Measurements from ENCODE around the gene SPTLC3. TPM values are rescaled to one million over a fixed set of nuclear protein-coding genes. Genes with fewer than 3 reads are reported as not detected.

SPTLC3 gene
- total and polyA plus RNA-seq, 2 of the 13 experiments (the other 11 are each of a cell fraction or from before 2014, with no cell fraction given): 20.5 to 95.6 TPM

GRCh38 chr20:12978613-12979495 lies 29.9 kb upstream of the SPTLC3 start (continued):
- TF ChIP-seq, protein P1, sequence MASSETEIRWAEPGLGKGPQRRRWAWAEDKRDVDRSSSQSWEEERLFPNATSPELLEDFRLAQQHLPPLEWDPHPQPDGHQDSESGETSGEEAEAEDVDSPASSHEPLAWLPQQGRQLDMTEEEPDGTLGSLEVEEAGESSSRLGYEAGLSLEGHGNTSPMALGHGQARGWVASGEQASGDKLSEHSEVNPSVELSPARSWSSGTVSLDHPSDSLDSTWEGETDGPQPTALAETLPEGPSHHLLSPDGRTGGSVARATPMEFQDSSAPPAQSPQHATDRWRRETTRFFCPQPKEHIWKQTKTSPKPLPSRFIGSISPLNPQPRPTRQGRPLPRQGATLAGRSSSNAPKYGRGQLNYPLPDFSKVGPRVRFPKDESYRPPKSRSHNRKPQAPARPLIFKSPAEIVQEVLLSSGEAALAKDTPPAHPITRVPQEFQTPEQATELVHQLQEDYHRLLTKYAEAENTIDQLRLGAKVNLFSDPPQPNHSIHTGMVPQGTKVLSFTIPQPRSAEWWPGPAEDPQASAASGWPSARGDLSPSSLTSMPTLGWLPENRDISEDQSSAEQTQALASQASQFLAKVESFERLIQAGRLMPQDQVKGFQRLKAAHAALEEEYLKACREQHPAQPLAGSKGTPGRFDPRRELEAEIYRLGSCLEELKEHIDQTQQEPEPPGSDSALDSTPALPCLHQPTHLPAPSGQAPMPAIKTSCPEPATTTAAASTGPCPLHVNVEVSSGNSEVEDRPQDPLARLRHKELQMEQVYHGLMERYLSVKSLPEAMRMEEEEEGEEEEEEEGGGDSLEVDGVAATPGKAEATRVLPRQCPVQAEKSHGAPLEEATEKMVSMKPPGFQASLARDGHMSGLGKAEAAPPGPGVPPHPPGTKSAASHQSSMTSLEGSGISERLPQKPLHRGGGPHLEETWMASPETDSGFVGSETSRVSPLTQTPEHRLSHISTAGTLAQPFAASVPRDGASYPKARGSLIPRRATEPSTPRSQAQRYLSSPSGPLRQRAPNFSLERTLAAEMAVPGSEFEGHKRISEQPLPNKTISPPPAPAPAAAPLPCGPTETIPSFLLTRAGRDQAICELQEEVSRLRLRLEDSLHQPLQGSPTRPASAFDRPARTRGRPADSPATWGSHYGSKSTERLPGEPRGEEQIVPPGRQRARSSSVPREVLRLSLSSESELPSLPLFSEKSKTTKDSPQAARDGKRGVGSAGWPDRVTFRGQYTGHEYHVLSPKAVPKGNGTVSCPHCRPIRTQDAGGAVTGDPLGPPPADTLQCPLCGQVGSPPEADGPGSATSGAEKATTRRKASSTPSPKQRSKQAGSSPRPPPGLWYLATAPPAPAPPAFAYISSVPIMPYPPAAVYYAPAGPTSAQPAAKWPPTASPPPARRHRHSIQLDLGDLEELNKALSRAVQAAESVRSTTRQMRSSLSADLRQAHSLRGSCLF (CRISPR knock-in tag; IDR thresholded peaks at IDR 0.05; ENCODE audit: borderline replicate concordance): peak; percentile 53; the same call in 1 of the 2 replicates
- TF ChIP-seq ZNF768 (CRISPR knock-in tag; IDR thresholded peaks at IDR 0.05): no peak
- peak; percentile 88 for TF ChIP-seq NFIC (IDR thresholded peaks at IDR 0.05; ENCODE audit: low read length)
- TF ChIP-seq ZMYM4 (CRISPR knock-in tag; IDR thresholded peaks at IDR 0.05): peak; percentile 94
- TF ChIP-seq FOXA3 (CRISPR knock-in tag; IDR thresholded peaks at IDR 0.05): peak; percentile 95
- TF ChIP-seq NAIF1 (CRISPR knock-in tag; IDR thresholded peaks at IDR 0.05; ENCODE audit: borderline replicate concordance): 0 out of 2 replicates have a peak, but pooled peaks have one; percentile 49
- peak; percentile 88 for TF ChIP-seq BCL6 (CRISPR knock-in tag; IDR thresholded peaks at IDR 0.05)
- TF ChIP-seq ZNF136 (CRISPR knock-in tag; IDR thresholded peaks at IDR 0.05; ENCODE audit: low read depth): no peak
- peak; percentile 77; the same call in 1 of the 2 replicates for TF ChIP-seq ZBTB7B (CRISPR knock-in tag; IDR thresholded peaks at IDR 0.05)
- TF ChIP-seq, protein P2, sequence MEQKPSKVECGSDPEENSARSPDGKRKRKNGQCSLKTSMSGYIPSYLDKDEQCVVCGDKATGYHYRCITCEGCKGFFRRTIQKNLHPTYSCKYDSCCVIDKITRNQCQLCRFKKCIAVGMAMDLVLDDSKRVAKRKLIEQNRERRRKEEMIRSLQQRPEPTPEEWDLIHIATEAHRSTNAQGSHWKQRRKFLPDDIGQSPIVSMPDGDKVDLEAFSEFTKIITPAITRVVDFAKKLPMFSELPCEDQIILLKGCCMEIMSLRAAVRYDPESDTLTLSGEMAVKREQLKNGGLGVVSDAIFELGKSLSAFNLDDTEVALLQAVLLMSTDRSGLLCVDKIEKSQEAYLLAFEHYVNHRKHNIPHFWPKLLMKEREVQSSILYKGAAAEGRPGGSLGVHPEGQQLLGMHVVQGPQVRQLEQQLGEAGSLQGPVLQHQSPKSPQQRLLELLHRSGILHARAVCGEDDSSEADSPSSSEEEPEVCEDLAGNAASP (CRISPR knock-in tag; IDR thresholded peaks at IDR 0.05; ENCODE audit: borderline replicate concordance): peak; percentile 80; the same call in 1 of the 2 replicates
- TF ChIP-seq GABPA (IDR thresholded peaks at IDR 0.05; ENCODE audit: low read depth, low read length): no peak
- peak; percentile 29; the same call in 1 of the 2 replicates for TF ChIP-seq GABPA (CRISPR knock-in tag; IDR thresholded peaks at IDR 0.05; ENCODE audit: low read depth)
- TF ChIP-seq KAT8 (CRISPR knock-in tag; IDR thresholded peaks at IDR 0.05): peak; percentile 70; the same call in 1 of the 2 replicates
- TF ChIP-seq, protein P3, sequence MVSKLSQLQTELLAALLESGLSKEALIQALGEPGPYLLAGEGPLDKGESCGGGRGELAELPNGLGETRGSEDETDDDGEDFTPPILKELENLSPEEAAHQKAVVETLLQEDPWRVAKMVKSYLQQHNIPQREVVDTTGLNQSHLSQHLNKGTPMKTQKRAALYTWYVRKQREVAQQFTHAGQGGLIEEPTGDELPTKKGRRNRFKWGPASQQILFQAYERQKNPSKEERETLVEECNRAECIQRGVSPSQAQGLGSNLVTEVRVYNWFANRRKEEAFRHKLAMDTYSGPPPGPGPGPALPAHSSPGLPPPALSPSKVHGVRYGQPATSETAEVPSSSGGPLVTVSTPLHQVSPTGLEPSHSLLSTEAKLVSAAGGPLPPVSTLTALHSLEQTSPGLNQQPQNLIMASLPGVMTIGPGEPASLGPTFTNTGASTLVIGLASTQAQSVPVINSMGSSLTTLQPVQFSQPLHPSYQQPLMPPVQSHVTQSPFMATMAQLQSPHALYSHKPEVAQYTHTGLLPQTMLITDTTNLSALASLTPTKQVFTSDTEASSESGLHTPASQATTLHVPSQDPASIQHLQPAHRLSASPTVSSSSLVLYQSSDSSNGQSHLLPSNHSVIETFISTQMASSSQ (IDR thresholded peaks at IDR 0.05; ENCODE audit: low read depth): peak; percentile 84
- TF ChIP-seq, protein P3 (CRISPR knock-in tag; IDR thresholded peaks at IDR 0.05; ENCODE audit: borderline replicate concordance): peak; percentile 90; the same call in 1 of the 2 replicates
- TF ChIP-seq JARID2 (CRISPR knock-in tag; IDR thresholded peaks at IDR 0.05; ENCODE audit: insufficient replicate concordance): no peak
- peak; percentile 86; the same call in 1 of the 2 replicates for TF ChIP-seq HOXA5 (CRISPR knock-in tag; IDR thresholded peaks at IDR 0.05)
- TF ChIP-seq POGZ (CRISPR knock-in tag; IDR thresholded peaks at IDR 0.05): peak; percentile 94
- peak; percentile 77; the same call in 1 of the 2 replicates for TF ChIP-seq KLF11 (CRISPR knock-in tag; IDR thresholded peaks at IDR 0.05)
